Mucosa of rectum (tissue), 2 donors: Measurements from ENCODE around the gene SERPINA1.
"Not testable (repeated sequence)": the region's sequence is repeated elsewhere in the genome, so short reads cannot be mapped to it uniquely, and the experiment has no call there.

ENCODE experiments used
- H3K27ac ChIP-seq, 2 donors: one replicate each; pipeline ENCODE4 v1.7.0; 2013; ENCODE audit warnings: inconsistent platforms in 2 of 2, low read depth in 2 of 2, low read length in 2 of 2
- H3K27me3 ChIP-seq, 2 donors: one replicate each; pipeline ENCODE4 v1.7.0; 2013; ENCODE audit warnings: low read length in 2 of 2; ENCODE audit not compliant: control insufficient read depth in 2 of 2, insufficient read depth in 2 of 2
- H3K36me3 ChIP-seq, 2 donors: one replicate each; pipeline ENCODE4 v1.7.0; 2013; ENCODE audit warnings: low read length in 2 of 2; ENCODE audit not compliant: control insufficient read depth in 2 of 2, insufficient read depth in 2 of 2
- H3K4me1 ChIP-seq, 2 donors: one replicate each; pipeline ENCODE4 v1.7.0; 2013; ENCODE audit warnings: low read length in 2 of 2, mild to moderate bottlenecking in 1 of 2; ENCODE audit not compliant: control insufficient read depth in 2 of 2, insufficient read depth in 2 of 2
- H3K4me3 ChIP-seq, 2 donors: one replicate each; pipeline ENCODE4 v1.7.0; 2013; ENCODE audit warnings: low read length in 2 of 2
- H3K9ac ChIP-seq, 2 donors: one replicate each; pipeline ENCODE4 v1.7.0; 2013; ENCODE audit warnings: low read length in 2 of 2, low read depth in 1 of 2, mild to moderate bottlenecking in 1 of 2
- H3K9me3 ChIP-seq, 2 donors: one replicate each; pipeline ENCODE4 v1.7.0; 2013; ENCODE audit warnings: low read length in 2 of 2; ENCODE audit not compliant: control insufficient read depth in 2 of 2
- donor health status: healthy.
- donor health status: Normal muscosa, but diverticular disease.

Gene SERPINA1

DNA sequence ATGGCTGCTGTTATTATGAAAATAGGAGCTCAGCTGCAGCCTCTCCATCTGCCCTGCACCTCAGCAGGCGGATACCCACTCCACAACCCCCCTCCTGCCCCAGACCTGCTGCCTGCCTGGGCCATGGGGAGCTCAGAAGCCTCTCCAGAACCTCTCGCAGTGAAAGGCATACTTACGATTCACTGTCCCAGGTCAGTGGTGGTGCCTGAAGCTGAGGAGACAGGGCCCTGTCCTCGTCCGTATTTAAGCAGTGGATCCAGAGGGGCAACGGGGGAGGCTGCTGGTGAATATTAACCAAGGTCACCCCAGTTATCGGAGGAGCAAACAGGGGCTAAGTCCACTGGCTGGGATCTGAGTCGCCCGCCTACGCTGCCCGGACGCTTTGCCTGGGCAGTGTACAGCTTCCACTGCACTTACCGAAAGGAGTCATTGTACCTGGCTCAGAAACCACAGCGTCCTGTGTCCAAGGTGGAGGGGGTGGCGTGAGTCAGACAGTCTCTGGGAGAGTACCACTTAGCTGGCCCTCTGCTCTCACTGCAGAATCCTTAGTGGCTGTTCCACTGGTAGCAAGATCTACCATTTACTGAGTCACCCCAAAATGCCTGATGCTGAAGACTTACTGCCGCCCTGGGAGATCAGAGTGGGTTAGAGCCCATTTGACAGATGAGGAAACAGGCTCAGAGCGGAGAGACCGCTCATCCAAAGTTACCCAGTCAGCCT lies at the start of gene SERPINA1:
TSS of gene SERPINA1 (minus strand) at position 219 of the 720 bp plus-strand sequence. CDS start 5,365 bp downstream, outside the sequence.
- no peaks in the 10 kb centered on the region for H3K36me3 ChIP-seq
- H3K27me3 ChIP-seq, result no peaks in the 10 kb centered on the region
- peak within 1 kb of the TSS in 1 of 2 donors; percentile 60 for H3K4me3 ChIP-seq
- H3K4me1 ChIP-seq, result peaks cover 33 to 51% of the 10 kb centered on the region in 2 donors
- H3K9me3 ChIP-seq, result no peaks in the 10 kb centered on the region
- H3K9ac ChIP-seq, result peak within 1 kb of the TSS in 1 of 2 donors; percentile 67
- peak within 1 kb of the TSS; percentile 25 to 81 for H3K27ac ChIP-seq

- no peaks in the 10 kb centered on the region for H3K9me3 ChIP-seq
- H3K4me3 ChIP-seq, result no peak overlapping the region
- peaks cover 0 to 6% of the 10 kb centered on the region in 2 donors for H3K27me3 ChIP-seq
- no peak overlapping the region for H3K27ac ChIP-seq
- no peaks in the 10 kb centered on the region for H3K4me1 ChIP-seq
- no peak overlapping the region for H3K9ac ChIP-seq
- no peaks in the 10 kb centered on the region for H3K36me3 ChIP-seq
Observed at GRCh38 chr14:94428610-94429009, 40.2 kb upstream of the SERPINA1 start.

DNA sequence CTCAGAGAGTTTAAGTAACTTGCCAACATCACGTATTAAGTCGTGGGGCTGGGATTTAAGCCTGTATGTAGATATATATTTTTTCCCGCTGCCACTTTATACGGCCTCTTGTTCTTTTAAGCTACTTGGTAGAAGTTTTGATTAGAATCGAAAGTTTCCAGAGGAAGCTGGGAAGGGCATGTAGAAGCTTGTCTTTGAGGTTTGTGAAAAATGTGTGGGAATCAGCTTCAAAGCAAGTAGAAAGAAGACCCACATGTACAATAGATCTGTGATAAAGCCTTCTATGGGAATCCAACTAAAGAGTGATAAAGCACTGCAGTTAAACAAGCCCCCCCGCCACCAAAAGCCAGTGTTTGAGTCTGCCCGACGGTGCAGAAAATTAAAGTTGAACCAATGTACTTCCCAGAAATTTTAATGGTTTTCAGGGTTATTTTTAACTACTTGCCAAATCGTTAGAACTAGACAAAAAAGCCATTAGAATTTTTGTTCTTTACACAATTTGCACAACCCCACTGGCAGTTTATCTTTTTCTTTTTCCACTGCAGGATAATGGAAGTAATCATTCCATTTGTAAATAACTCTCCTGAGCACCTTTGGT lies 38.7 kb upstream of the SERPINA1 start:
- no peak overlapping the region for H3K27ac ChIP-seq
- no peaks in the 10 kb centered on the region for H3K36me3 ChIP-seq

GRCh38 chr14:94426526-94426925 lies 38.1 kb upstream of the SERPINA1 start:
- no peak overlapping the region for H3K4me3 ChIP-seq
- H3K9ac ChIP-seq, result no peak overlapping the region
- H3K4me1 ChIP-seq, result no peaks in the 10 kb centered on the region
- no peak overlapping the region for H3K27ac ChIP-seq
- H3K27me3 ChIP-seq, result peaks cover 0 to 6% of the 10 kb centered on the region in 2 donors
- H3K36me3 ChIP-seq, result no peaks in the 10 kb centered on the region
- H3K9me3 ChIP-seq, result no peaks in the 10 kb centered on the region

More for the DNA sequence above, 38.7 kb upstream of the SERPINA1 start:
- Histone ChIP-seq H3K4me3 (no peak overlapping the region), H3K4me1 (no peaks in the 10 kb centered on the region), H3K9ac (no peak overlapping the region), H3K9me3 (no peaks in the 10 kb centered on the region), H3K27me3 (peaks cover 0 to 6% of the 10 kb centered on the region in 2 donors)

- Histone ChIP-seq H3K27me3 (peaks cover 4 to 6% of the 10 kb centered on the region in 2 donors), H3K36me3 (no peaks in the 10 kb centered on the region), H3K27ac (no peak overlapping the region), H3K4me1 (no peaks in the 10 kb centered on the region), H3K9ac (no peak overlapping the region), H3K9me3 (no peaks in the 10 kb centered on the region), H3K4me3 (no peak overlapping the region)
Observed at GRCh38 chr14:94424371-94424770, 36.0 kb upstream of the SERPINA1 start.

DNA sequence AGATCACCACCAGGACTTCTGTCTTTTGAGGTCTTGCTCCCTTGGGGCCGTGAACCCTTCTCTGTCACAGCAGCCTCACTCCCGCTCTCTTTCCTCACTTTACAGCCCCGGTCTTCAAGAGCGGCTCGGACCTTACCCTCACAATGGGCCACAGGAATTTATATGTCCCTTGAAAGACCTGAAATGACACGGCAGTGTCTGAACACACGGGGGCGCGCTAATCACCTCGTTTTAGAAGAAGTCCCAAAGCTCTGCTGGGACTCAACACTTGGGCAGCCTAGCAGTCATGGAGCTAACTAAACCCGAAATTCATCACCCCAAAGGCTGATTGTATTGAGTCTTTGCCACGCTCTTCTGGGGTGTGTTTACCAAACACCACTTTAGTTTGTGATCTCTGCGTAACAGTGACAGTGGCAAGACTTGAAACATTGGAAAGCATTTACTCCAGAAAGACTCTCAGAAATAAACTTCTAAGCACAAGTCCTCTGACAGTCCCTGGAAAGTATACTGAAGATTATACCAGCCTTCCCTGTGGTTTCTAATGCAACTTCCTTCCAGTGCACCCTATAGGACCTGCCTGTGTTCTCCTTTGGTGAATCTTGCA lies 35.2 kb upstream of the SERPINA1 start:
- no peaks in the 10 kb centered on the region for H3K4me1 ChIP-seq
- no peaks in the 10 kb centered on the region for H3K36me3 ChIP-seq
- no peak overlapping the region for H3K4me3 ChIP-seq
- H3K27ac ChIP-seq, result no peak overlapping the region
- no peaks in the 10 kb centered on the region for H3K9me3 ChIP-seq
- no peak overlapping the region for H3K9ac ChIP-seq
- H3K27me3 ChIP-seq, result peaks cover 4 to 6% of the 10 kb centered on the region in 2 donors

- Histone ChIP-seq H3K4me3 (no peak overlapping the region), H3K27ac (no peak overlapping the region), H3K9me3 (no peaks in the 10 kb centered on the region), H3K27me3 (peaks cover 4 to 6% of the 10 kb centered on the region in 2 donors), H3K36me3 (no peaks in the 10 kb centered on the region), H3K9ac (no peak overlapping the region), H3K4me1 (no peaks in the 10 kb centered on the region)
Observed at GRCh38 chr14:94421316-94421715, 32.9 kb upstream of the SERPINA1 start.

- not testable (repeated sequence) for H3K36me3 ChIP-seq, H3K4me1 ChIP-seq, H3K27me3 ChIP-seq
Observed at GRCh38 chr14:94417497-94418205, 29.2 kb upstream of the SERPINA1 start.

DNA sequence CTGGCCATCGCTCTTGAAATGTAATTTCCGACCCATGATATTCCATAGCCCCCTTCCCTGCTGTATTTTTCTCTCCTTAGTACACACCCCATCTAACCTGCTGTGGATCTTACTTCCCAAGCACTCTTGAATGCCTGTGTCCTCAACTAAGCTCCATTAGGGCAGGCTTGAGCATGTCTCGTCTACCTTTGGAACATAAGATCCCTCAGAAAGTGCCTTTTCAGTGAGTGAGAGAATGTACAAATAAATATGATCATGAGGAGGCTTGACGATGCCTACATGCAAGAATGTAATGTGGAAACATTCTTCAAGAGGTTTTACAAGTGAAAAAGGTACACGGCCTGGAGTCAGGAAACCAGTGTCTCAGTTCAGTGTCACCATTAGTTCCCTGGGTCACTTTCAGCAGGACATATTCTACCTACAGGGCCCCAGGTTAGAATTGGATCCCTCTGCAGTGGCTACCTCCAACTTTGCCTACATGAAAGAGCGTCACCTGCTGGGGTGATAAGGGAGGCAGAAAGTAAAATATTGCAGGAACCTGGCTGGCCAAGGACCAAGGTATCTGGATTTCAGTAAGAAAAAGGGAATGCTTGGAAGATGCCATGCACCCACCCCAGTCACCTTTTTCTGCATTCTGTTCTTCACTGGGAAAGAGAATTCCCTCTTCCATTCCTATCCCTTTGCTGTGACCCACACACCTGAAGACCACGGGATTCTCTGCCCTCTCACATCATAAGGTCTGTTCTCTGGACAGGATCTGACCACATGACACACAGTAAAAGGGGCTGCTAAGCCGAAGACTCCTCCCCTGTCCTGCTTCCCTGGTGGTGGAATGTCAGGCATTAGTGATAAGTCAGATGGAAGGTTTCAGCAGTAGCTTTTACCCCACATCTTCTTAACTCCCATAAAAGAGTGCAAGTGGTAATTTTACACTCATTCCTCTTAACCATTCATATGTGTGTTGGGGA lies 24.6 kb upstream of the SERPINA1 start:
- Histone ChIP-seq H3K9me3 (no peaks in the 10 kb centered on the region), H3K9ac (no peak overlapping the region), H3K27ac (peak overlapping the region in 1 of 2 donors; percentile 4), H3K36me3 (no peaks in the 10 kb centered on the region), H3K27me3 (no peaks in the 10 kb centered on the region), H3K4me1 (peaks cover 2 to 7% of the 10 kb centered on the region in 2 donors), H3K4me3 (no peak overlapping the region)

More at GRCh38 chr14:94417497-94418205, 29.2 kb upstream of the SERPINA1 start:
- H3K9me3 ChIP-seq, H3K27ac ChIP-seq, H3K4me3 ChIP-seq, H3K9ac ChIP-seq: not testable (repeated sequence)
